SK-N-SH treated with all-trans-retinoic acid at 6 μM for 48 hours (cell line): ENCODE data around the gene PLAAT1.

Source experiments
- ATAC-seq: fragments of 200-7000 bp; cut with Tn5 transposase; 3 replicates; pipeline ENCODE4 v1.9.1; 2020; ENCODE audit warnings: mild to moderate bottlenecking, moderate library complexity
- ARNTL ChIP-seq: fragments of 450-650 bp; formaldehyde crosslinking; IDR thresholded peaks from 2 replicates; pipeline ENCODE4 v1.5.0; 2020; ENCODE audit warnings: low read depth, mild to moderate bottlenecking, moderate library complexity, borderline replicate concordance
- BACH2 ChIP-seq: fragments of 250-450 bp; sonication (Bioruptor Pico); IDR thresholded peaks from 2 replicates; pipeline ENCODE4 v1.9.0; 2021; ENCODE audit warnings: mild to moderate bottlenecking, borderline replicate concordance
- CREB5 ChIP-seq: fragments of 250-450 bp; sonication (Bioruptor Pico); IDR thresholded peaks from 2 replicates; pipeline ENCODE4 v1.5.1; 2020; ENCODE audit warnings: low read depth, mild to moderate bottlenecking, moderate library complexity
- CSDC2 ChIP-seq: fragments of 250-450 bp; sonication (Bioruptor Pico); IDR thresholded peaks from 2 replicates; pipeline ENCODE4 v1.5.0; 2020; ENCODE audit warnings: mild to moderate bottlenecking, moderate library complexity
- ESRRG ChIP-seq: fragments of 250-450 bp; sonication (Bioruptor Pico); IDR thresholded peaks from 2 replicates; pipeline ENCODE4 v1.6.1; 2021; ENCODE audit warnings: mild to moderate bottlenecking
- OSR1 ChIP-seq: fragments of 250-450 bp; sonication (Bioruptor Pico); IDR thresholded peaks from 2 replicates; pipeline ENCODE4 v1.8.0; 2022; ENCODE audit warnings: moderate library complexity, mild to moderate bottlenecking, inconsistent platforms
- PATZ1 ChIP-seq: fragments of 250-450 bp; sonication (Bioruptor Pico); IDR thresholded peaks from 2 replicates; pipeline ENCODE4 v1.8.0; 2020; ENCODE audit warnings: mild to moderate bottlenecking, moderate library complexity, borderline replicate concordance
- POU6F1 ChIP-seq: fragments of 250-450 bp; sonication (Bioruptor Pico); IDR thresholded peaks from 2 replicates; pipeline ENCODE4 v1.8.0; 2021; ENCODE audit warnings: low read depth, mild to moderate bottlenecking, moderate library complexity, borderline replicate concordance
- PPARA ChIP-seq: fragments of 250-450 bp; sonication (Bioruptor Pico); IDR thresholded peaks from 2 replicates; pipeline ENCODE4 v1.5.0; 2020; ENCODE audit warnings: mild to moderate bottlenecking, borderline replicate concordance
- SNAI2 ChIP-seq: fragments of 250-450 bp; sonication (Bioruptor Pico); IDR thresholded peaks from 2 replicates; pipeline ENCODE4 v1.5.0; 2020; ENCODE audit warnings: mild to moderate bottlenecking, moderate library complexity
- TCF4 ChIP-seq: fragments of 250-450 bp; sonication (Bioruptor Pico); IDR thresholded peaks from 2 replicates; pipeline ENCODE4 v1.8.0; 2021; ENCODE audit warnings: mild to moderate bottlenecking, moderate library complexity, borderline replicate concordance
- TOX ChIP-seq: fragments of 250-450 bp; sonication (Bioruptor Pico); IDR thresholded peaks from 2 replicates; pipeline ENCODE4 v1.8.0; 2021; ENCODE audit warnings: mild to moderate bottlenecking, moderate library complexity, borderline replicate concordance
- ZC3H10 ChIP-seq: fragments of 250-450 bp; sonication (Bioruptor Pico); IDR thresholded peaks from 2 replicates; pipeline ENCODE4 v1.5.1; 2021; ENCODE audit warnings: mild to moderate bottlenecking, moderate library complexity
- ZFP3 ChIP-seq: fragments of 250-450 bp; sonication (Bioruptor Pico); IDR thresholded peaks from 2 replicates; pipeline ENCODE4 v1.5.0; 2020; ENCODE audit warnings: mild to moderate bottlenecking, moderate library complexity
- ZFP30 ChIP-seq: fragments of 450-650 bp; formaldehyde crosslinking; IDR thresholded peaks from 2 replicates; pipeline ENCODE4 v1.5.0; 2022; ENCODE audit warnings: mild to moderate bottlenecking, moderate library complexity
- ZNF565 ChIP-seq: fragments of 450-650 bp; formaldehyde crosslinking; conservative IDR thresholded peaks from 2 replicates; pipeline ENCODE4 v1.5.0; 2020; ENCODE audit warnings: low read depth, mild to moderate bottlenecking, moderate library complexity
- ZNF70 ChIP-seq: fragments of 450-650 bp; formaldehyde crosslinking; IDR thresholded peaks from 2 replicates; pipeline ENCODE4 v1.5.0; 2020; ENCODE audit warnings: mild to moderate bottlenecking, moderate library complexity
- ZNF8 ChIP-seq: fragments of 450-650 bp; formaldehyde crosslinking; IDR thresholded peaks from 2 replicates; pipeline ENCODE4 v1.5.0; 2020; ENCODE audit warnings: mild to moderate bottlenecking, moderate library complexity

The PLAAT1 gene

GRCh38 chr3:193261970-193262369 lies 20.9 kb downstream of the PLAAT1 start (continued):
- no peak for TF ChIP-seq CREB5 (CRISPR knock-in tag)
- no peak for TF ChIP-seq TOX
- no peak for TF ChIP-seq ZNF8 (CRISPR knock-in tag)

GRCh38 chr3:193262707-193263106 lies 21.7 kb downstream of the PLAAT1 start:
- ATAC-seq: no peak
- TF ChIP-seq PATZ1 (CRISPR knock-in tag): no peak
- no peak for TF ChIP-seq TOX
- no peak for TF ChIP-seq PPARA
- no peak for TF ChIP-seq ZNF565 (CRISPR knock-in tag)

- no peak for TF ChIP-seq ESRRG (CRISPR knock-in tag)
- no peak for TF ChIP-seq PATZ1 (CRISPR knock-in tag)
- TF ChIP-seq ZNF70 (CRISPR knock-in tag): no peak
- TF ChIP-seq, all 23 proteins: peak for 0
- ATAC-seq: no peak
These were observed 28.5 kb downstream of the PLAAT1 start for GRCh38 chr3:193269343-193270028.

- no peak for ATAC-seq
- no peak for TF ChIP-seq ZC3H10 (CRISPR knock-in tag)
- TF ChIP-seq ARNTL (CRISPR knock-in tag): no peak
- TF ChIP-seq OSR1 (CRISPR knock-in tag): no peak
- TF ChIP-seq ZNF8 (CRISPR knock-in tag): no peak
- TF ChIP-seq POU6F1 (CRISPR knock-in tag): no peak
- no peak for TF ChIP-seq SNAI2 (CRISPR knock-in tag)
- no peak for TF ChIP-seq ZFP3 (CRISPR knock-in tag)
- TF ChIP-seq CREB5 (CRISPR knock-in tag): no peak
- TF ChIP-seq ZFP30: no peak
- TF ChIP-seq, all 23 proteins: peak for 0
These were observed 29.4 kb downstream of the PLAAT1 start for GRCh38 chr3:193270451-193270850.

GRCh38 chr3:193271101-193271840 lies 30.2 kb downstream of the PLAAT1 start:
- TF ChIP-seq PPARA: no peak
- no peak for TF ChIP-seq TCF4 (CRISPR knock-in tag)
- no peak for TF ChIP-seq CSDC2 (CRISPR knock-in tag)
- TF ChIP-seq PATZ1 (CRISPR knock-in tag): no peak
- no peak for TF ChIP-seq BACH2
- ATAC-seq: no peak
